Effector memory CD4-positive, alpha-beta T cell (primary cell): ENCODE measurements around the gene HDDC2.
"Not testable (repeated sequence)": the region's sequence is repeated elsewhere in the genome, so short reads cannot be mapped to it uniquely, and the experiment has no call there.

Experiments used
- DNase-seq, 3 donors: peaks; one replicate each; pipeline ENCODE4 v3.0.0-alpha.2; 2020
- H3K27ac ChIP-seq: 2 replicates; pipeline ENCODE4 v1.7.0; 2013; ENCODE audit warnings: mild to moderate bottlenecking, low read length, moderate library complexity; ENCODE audit not compliant: insufficient read depth, poor library complexity, severe bottlenecking
- H3K27me3 ChIP-seq: replicated peaks from 2 replicates; pipeline ENCODE4 v1.7.0; 2013; ENCODE audit warnings: mild to moderate bottlenecking, low read length; ENCODE audit not compliant: insufficient read depth, control insufficient read depth, poor library complexity, severe bottlenecking
- H3K36me3 ChIP-seq: 2 replicates; pipeline ENCODE4 v1.7.0; 2013; ENCODE audit warnings: mild to moderate bottlenecking, low read length, moderate library complexity; ENCODE audit not compliant: control insufficient read depth, insufficient read depth
- H3K4me1 ChIP-seq: 2 replicates; pipeline ENCODE4 v1.7.0; 2013; ENCODE audit warnings: low read length, mild to moderate bottlenecking; ENCODE audit not compliant: control insufficient read depth, insufficient read depth, poor library complexity, severe bottlenecking
- H3K4me3 ChIP-seq: 2 replicates; pipeline ENCODE4 v1.7.0; 2013; ENCODE audit warnings: low read length, low read depth, mild to moderate bottlenecking; ENCODE audit not compliant: insufficient read depth, poor library complexity, severe bottlenecking
- H3K9me3 ChIP-seq: 2 replicates; pipeline ENCODE4 v1.7.0; 2013; ENCODE audit warnings: mild to moderate bottlenecking, low read length, moderate library complexity; ENCODE audit not compliant: control insufficient read depth

The HDDC2 gene

GRCh38 chr6:125293587-125293986, 8.2 kb downstream of the HDDC2 start:
- Histone ChIP-seq H3K27me3 (no peaks in the 10 kb centered on the region), H3K4me1 (no peaks in the 10 kb centered on the region), H3K27ac (no peak overlapping the region), H3K4me3 (no peak overlapping the region), H3K36me3 (peaks cover 31% of the 10 kb centered on the region), H3K9me3 (no peaks in the 10 kb centered on the region)
- DNase-seq, result no peak

- no peak overlapping the region for H3K27ac ChIP-seq
- peaks cover 37% of the 10 kb centered on the region for H3K36me3 ChIP-seq
- DNase-seq, result no peak
- H3K27me3 ChIP-seq, result no peaks in the 10 kb centered on the region
- no peak overlapping the region for H3K4me3 ChIP-seq
- H3K9me3 ChIP-seq, result no peaks in the 10 kb centered on the region
- no peaks in the 10 kb centered on the region for H3K4me1 ChIP-seq
These were observed 14.0 kb downstream of the HDDC2 start for GRCh38 chr6:125287718-125288117.

GRCh38 chr6:125285936-125286335, 15.8 kb downstream of the HDDC2 start:
- H3K27ac ChIP-seq, result no peak overlapping the region
- no peaks in the 10 kb centered on the region for H3K9me3 ChIP-seq
- peaks cover 26% of the 10 kb centered on the region for H3K36me3 ChIP-seq
- DNase-seq, result no peak
- no peaks in the 10 kb centered on the region for H3K27me3 ChIP-seq
- no peaks in the 10 kb centered on the region for H3K4me1 ChIP-seq
- no peak overlapping the region for H3K4me3 ChIP-seq

- Histone ChIP-seq H3K36me3 (peaks cover 23% of the 10 kb centered on the region), H3K9me3 (no peaks in the 10 kb centered on the region), H3K27me3 (no peaks in the 10 kb centered on the region), H3K27ac (no peak overlapping the region), H3K4me1 (no peaks in the 10 kb centered on the region), H3K4me3 (no peak overlapping the region)
- DNase-seq, result no peak
These were observed 16.4 kb downstream of the HDDC2 start for GRCh38 chr6:125285353-125285752.

GRCh38 chr6:125282470-125282869, 19.3 kb downstream of the HDDC2 start:
- H3K27ac ChIP-seq, H3K27me3 ChIP-seq, DNase-seq, H3K36me3 ChIP-seq, H3K4me1 ChIP-seq, H3K9me3 ChIP-seq, H3K4me3 ChIP-seq: not testable (repeated sequence)

GRCh38 chr6:125280370-125281035, 21.3 kb downstream of the HDDC2 start:
- not testable (repeated sequence) for H3K4me3 ChIP-seq, H3K27ac ChIP-seq, H3K4me1 ChIP-seq, DNase-seq, H3K9me3 ChIP-seq, H3K27me3 ChIP-seq
- H3K36me3 ChIP-seq, result peaks cover 11% of the 10 kb centered on the region

GRCh38 chr6:125279961-125280360, 21.8 kb downstream of the HDDC2 start:
- Histone ChIP-seq H3K4me3 (no peak overlapping the region), H3K27ac (no peak overlapping the region), H3K9me3 (no peaks in the 10 kb centered on the region), H3K27me3 (no peaks in the 10 kb centered on the region), H3K4me1 (no peaks in the 10 kb centered on the region), H3K36me3 (peaks cover 16% of the 10 kb centered on the region)
- peak in 2 of 3 donors; percentile 3 to 5 for DNase-seq

GRCh38 chr6:125277838-125278237, 23.9 kb downstream of the HDDC2 start:
- H3K36me3 ChIP-seq, result peaks cover 17% of the 10 kb centered on the region
- DNase-seq, result no peak
- no peaks in the 10 kb centered on the region for H3K27me3 ChIP-seq
- no peaks in the 10 kb centered on the region for H3K9me3 ChIP-seq
- no peak overlapping the region for H3K27ac ChIP-seq
- H3K4me3 ChIP-seq, result no peak overlapping the region
- H3K4me1 ChIP-seq, result no peaks in the 10 kb centered on the region

- Histone ChIP-seq H3K27me3 (no peaks in the 10 kb centered on the region), H3K9me3 (no peaks in the 10 kb centered on the region), H3K4me1 (no peaks in the 10 kb centered on the region), H3K4me3 (no peak overlapping the region), H3K36me3 (peaks cover 21% of the 10 kb centered on the region), H3K27ac (no peak overlapping the region)
- no peak for DNase-seq
These were observed 26.0 kb downstream of the HDDC2 start for GRCh38 chr6:125275779-125276178.

- no peak for DNase-seq
- Histone ChIP-seq H3K27me3 (no peaks in the 10 kb centered on the region), H3K4me3 (no peak overlapping the region), H3K9me3 (no peaks in the 10 kb centered on the region), H3K27ac (no peak overlapping the region), H3K36me3 (peaks cover 21% of the 10 kb centered on the region), H3K4me1 (no peaks in the 10 kb centered on the region)
These were observed 26.8 kb downstream of the HDDC2 start for GRCh38 chr6:125274935-125275334.
